Spleen (tissue), 11 donors: ENCODE data around the gene TCEA2. TPM values are rescaled to one million over a fixed set of nuclear protein-coding genes. Genes with fewer than 3 reads are reported as not detected.

Experiments used
- DNase-seq: peaks from one replicate; pipeline ENCODE4 v3.0.0-alpha.2; 2020
- H3K27ac ChIP-seq, 8 donors: fragments of 200-600 bp; sonication (generic) in 7 of 8; 1 replicate in 4 of 8; 2 replicates in 4 of 8; pipeline versions ENCODE4 v1.5.0 to v1.8.0; 2016 to 2021; ENCODE audit warnings: inconsistent platforms in 4 of 8, mild to moderate bottlenecking in 4 of 8, moderate library complexity in 1 of 8
- H3K27me3 ChIP-seq, 7 donors: fragments of 200-600 bp; sonication (generic) in 6 of 7; replicated peaks in 1 of 7; 1 replicate in 4 of 7; 2 replicates in 3 of 7; pipeline versions ENCODE4 v1.5.0 to v1.8.0; 2016 to 2021; ENCODE audit warnings: inconsistent platforms in 3 of 7, mild to moderate bottlenecking in 1 of 7
- H3K36me3 ChIP-seq, 6 donors: fragments of 200-600 bp; sonication (generic) in 5 of 6; 1 replicate in 4 of 6; 2 replicates in 2 of 6; pipeline versions ENCODE4 v1.5.0 to v1.8.0; 2016 to 2021; ENCODE audit warnings: inconsistent platforms in 2 of 6
- H3K4me1 ChIP-seq, 6 donors: fragments of 200-600 bp; sonication (generic) in 5 of 6; 1 replicate in 3 of 6; 2 replicates in 3 of 6; pipeline versions ENCODE4 v1.5.0 to v1.8.0; 2016 to 2021; ENCODE audit warnings: inconsistent platforms in 3 of 6
- H3K4me3 ChIP-seq, 8 donors: fragments of 200-600 bp; sonication (generic) in 7 of 8; 1 replicate in 4 of 8; 2 replicates in 4 of 8; pipeline versions ENCODE4 v1.5.0 to v1.8.0; 2016 to 2021; ENCODE audit warnings: inconsistent platforms in 4 of 8, mild to moderate bottlenecking in 4 of 8, moderate library complexity in 2 of 8
- H3K9me3 ChIP-seq, 8 donors: fragments of 200-600 bp; sonication (generic) in 7 of 8; 1 replicate in 4 of 8; 2 replicates in 4 of 8; pipeline versions ENCODE4 v1.5.0 to v1.8.0; 2016 to 2021; ENCODE audit warnings: inconsistent platforms in 4 of 8
- CTCF ChIP-seq, 11 experiments: fragments of 200-600 bp in 7 of 11; fragments of 450-650 bp in 4 of 11; sonication (generic) in 4 of 11; IDR thresholded peaks in 8 of 11; conservative IDR thresholded peaks in 3 of 11; 1 replicate in 7 of 11; 2 replicates in 4 of 11; pipeline versions ENCODE4 v1.4.0 to v1.8.0; 2016 to 2021; ENCODE audit warnings: antibody characterized with exemption in 11 of 11, inconsistent platforms in 4 of 11, mild to moderate bottlenecking in 1 of 11
- POLR2A ChIP-seq, 3 donors: fragments of 450-650 bp; IDR thresholded peaks; one replicate each; pipeline ENCODE4 v1.5.1; 2017; ENCODE audit warnings: antibody characterized with exemption in 3 of 3, mild to moderate bottlenecking in 1 of 3
- POLR2AphosphoS5 ChIP-seq, 3 donors: sonication (generic); formaldehyde crosslinking; IDR thresholded peaks; one replicate each; pipeline ENCODE4 v1.5.1; 2017; ENCODE audit warnings: antibody characterized with exemption in 3 of 3
- WGBS, 5 donors: extraction: QIAGEN DNeasy Blood & Tissue Kit in 3 of 5; methylation state at CpG; one replicate each; pipeline versions ENCODE4 v1.1.5 to v1.1.7; 2013 to 2018; 5-methylcytosine and 5-hydroxymethylcytosine counted together
- intact Hi-C: fragments of 100-400 bp; cut with DNase I; formaldehyde crosslinking; loops from one replicate; pipeline ENCODE4 v1.15.0; 2023; ENCODE audit warnings: low total_unique reads
- polyA plus RNA-seq, 3 donors: library from polyadenylated mRNA; stranded (reverse); fragments of 200-250 nt; gene quantifications; one replicate each; pipeline ENCODE4 v1.2.1, GENCODE V29; 2013
- total RNA-seq, 7 donors: library from RNA; depleted of rRNA in 3 of 7; stranded (reverse); fragments of >200 nt in 3 of 7; fragmentation: NEBNext Ultra II Directional in 4 of 7; extraction: Animal tissue kit (Norgen Biotek cat#: 25700) in 4 of 7; gene quantifications; one replicate each; pipeline versions ENCODE4 v1.1.0 to v1.2.1, GENCODE V29; 2016 to 2021
- donor health status: healthy with polysubstance abuse.
- donor health status: DM: no; HTN: no; CAD: no; lungs with moderate emphysema.
- donor health status: DM: no; HTN: no; CAD: no.
- donor health status: Bipolar disorder and iron deficiency.
- donor health status: healthy.
- donor health status: DM: no; HTN: no; CAD: no.
- donor health status: DM: yes; HTN: yes; CAD: no.

Gene TCEA2
- total and polyA plus RNA-seq, 10 donors: 18.6 to 60.8 (median 43.2) TPM

- Histone ChIP-seq H3K9me3 (no peaks in the 10 kb centered on the region), H3K27ac (peak overlapping the region in 5 of 8 donors; percentile 57 to 87 (median 83)), H3K4me3 (peak overlapping the region; percentile 2 to 73 (median 56)), H3K36me3 (peaks cover 0 to 15% (median 0%) of the 10 kb centered on the region in 6 donors), H3K27me3 (peaks cover 0 to 78% (median 30%) of the 10 kb centered on the region in 7 donors), H3K4me1 (peaks cover 5 to 95% (median 53%) of the 10 kb centered on the region in 6 donors)
- intact Hi-C loops: no loop called here
- 15 to 46% (median 40%) methylated on average over 35 to 49 of the region's 49 CpGs for WGBS, 5 donors
- DNase-seq: no peak
- TF ChIP-seq POLR2AphosphoS5 (IDR thresholded peaks at IDR 0.05): peak in 2 of 3 donors; percentile 25 to 27
- TF ChIP-seq POLR2A (IDR thresholded peaks at IDR 0.05): no peak
- TF ChIP-seq CTCF (IDR thresholded peaks at IDR 0.05 in 8 of 11, conservative IDR thresholded peaks at IDR 0.05 in 3 of 11): no peak
Measured at GRCh38 chr20:64047968-64048401, 15.0 kb upstream of the TCEA2 start.

DNA sequence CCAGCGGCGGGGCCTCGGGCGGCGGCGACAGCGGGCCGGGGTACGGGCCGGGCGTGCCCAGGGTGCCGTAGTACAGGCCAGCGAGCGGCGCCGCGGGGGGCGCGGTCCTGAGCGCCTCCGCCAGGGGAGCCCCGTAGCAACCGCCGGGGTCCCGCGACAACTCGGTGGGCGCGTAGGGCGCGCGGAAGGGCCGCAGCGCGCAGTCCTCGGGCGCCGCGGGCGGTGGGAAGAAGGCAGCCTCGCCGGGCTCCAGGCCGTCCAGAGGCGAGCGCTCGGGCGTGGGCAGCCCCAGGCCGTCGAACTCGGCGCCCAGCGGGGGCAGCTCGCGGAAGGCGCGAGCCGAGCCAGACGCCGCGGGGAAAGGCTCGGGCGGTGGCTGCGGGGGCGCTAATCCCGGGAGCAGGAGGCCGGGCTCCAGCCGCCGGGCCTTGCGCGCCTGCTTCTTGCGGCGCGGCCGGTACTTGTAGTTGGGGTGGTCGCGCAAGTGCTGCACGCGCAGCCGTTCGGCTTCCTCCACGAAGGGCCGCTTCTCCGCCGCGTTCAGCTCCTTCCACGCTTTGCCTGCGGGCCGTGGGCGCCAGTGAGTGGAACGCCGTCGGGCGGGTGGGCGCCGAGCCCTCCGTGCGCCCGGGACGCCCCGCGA lies 14.5 kb upstream of the TCEA2 start:
- Histone ChIP-seq H3K9me3 (no peaks in the 10 kb centered on the region), H3K36me3 (peaks cover 0 to 15% (median 0%) of the 10 kb centered on the region in 6 donors), H3K4me3 (peak overlapping the region; percentile 2 to 73 (median 56)), H3K27ac (peak overlapping the region in 7 of 8 donors; percentile 20 to 87 (median 69)), H3K4me1 (peaks cover 5 to 95% (median 58%) of the 10 kb centered on the region in 6 donors), H3K27me3 (peaks cover 0 to 83% (median 30%) of the 10 kb centered on the region in 7 donors)
- WGBS, 5 donors: 9 to 30% (median 24%) methylated on average over 29 to 101 of the region's 101 CpGs
- TF ChIP-seq CTCF (IDR thresholded peaks at IDR 0.05 in 8 of 11, conservative IDR thresholded peaks at IDR 0.05 in 3 of 11) (peak in 1 of 11 experiments; percentile 14), POLR2AphosphoS5 (IDR thresholded peaks at IDR 0.05) (no peak)
- no peak for DNase-seq
- intact Hi-C loops: no loop called here

DNA sequence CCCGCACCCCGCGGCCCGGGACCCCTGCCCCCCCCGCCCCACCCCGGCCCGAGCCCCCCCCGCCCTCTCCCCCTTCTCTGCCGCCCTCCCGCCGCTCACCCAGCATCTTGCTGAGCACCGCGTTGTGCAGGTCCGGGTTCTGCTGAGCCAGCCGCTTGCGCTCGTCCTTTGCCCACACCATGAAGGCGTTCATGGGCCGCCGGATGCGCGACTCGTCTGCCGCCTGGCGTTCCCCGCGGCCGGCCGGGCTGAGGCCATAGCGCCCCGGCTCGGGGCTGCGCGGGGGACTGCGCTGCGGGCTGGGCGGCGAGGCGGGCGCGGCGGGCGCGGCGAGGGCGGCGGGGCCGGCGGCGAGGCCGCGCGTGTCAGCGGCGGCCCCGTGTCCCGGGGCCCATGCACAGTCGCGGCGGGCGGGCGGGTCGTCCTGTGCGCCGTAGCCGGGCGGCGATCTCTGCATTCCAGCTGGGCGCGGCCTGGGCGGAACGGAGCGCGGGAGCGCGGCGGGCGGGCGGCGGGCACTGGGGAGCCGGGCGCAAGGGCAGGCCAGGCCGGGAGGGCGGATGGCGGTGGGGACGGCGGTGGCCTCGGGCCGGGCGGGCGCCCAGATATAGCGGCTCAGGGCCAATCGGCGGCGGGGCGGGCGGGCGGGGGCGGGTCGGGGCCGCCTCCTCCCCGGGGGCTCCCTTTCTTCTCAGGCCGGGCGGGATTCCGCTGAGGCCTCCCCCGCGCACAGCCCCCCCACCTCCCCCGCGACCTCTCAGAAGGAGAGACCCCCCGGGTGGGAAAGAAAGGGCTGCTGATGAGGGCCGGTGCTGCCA lies 13.7 kb upstream of the TCEA2 start, which contains the start of gene SOX18:
TSS of gene SOX18 (minus strand) at position 580 of the 818 bp plus-strand sequence. CDS start at position 457, 123 bp downstream.
- 1 to 2% (median 1%) methylated on average over 28 to 111 of the region's 111 CpGs for WGBS, 5 donors
- Histone ChIP-seq H3K36me3 (peaks cover 0 to 15% (median 0%) of the 10 kb centered on the region in 6 donors), H3K9me3 (no peaks in the 10 kb centered on the region), H3K4me3 (peak within 1 kb of the TSS; percentile 2 to 73 (median 56)), H3K4me1 (peaks cover 5 to 97% (median 63%) of the 10 kb centered on the region in 6 donors), H3K27ac (peak within 1 kb of the TSS; percentile 56 to 91 (median 85)), H3K27me3 (peaks cover 0 to 91% (median 30%) of the 10 kb centered on the region in 7 donors)
- intact Hi-C loops: no loop called here
- TF ChIP-seq POLR2AphosphoS5 (IDR thresholded peaks at IDR 0.05) (peak; percentile 73 to 85 (median 81)), POLR2A (IDR thresholded peaks at IDR 0.05) (no peak)
- DNase-seq: peak; percentile 84

DNA sequence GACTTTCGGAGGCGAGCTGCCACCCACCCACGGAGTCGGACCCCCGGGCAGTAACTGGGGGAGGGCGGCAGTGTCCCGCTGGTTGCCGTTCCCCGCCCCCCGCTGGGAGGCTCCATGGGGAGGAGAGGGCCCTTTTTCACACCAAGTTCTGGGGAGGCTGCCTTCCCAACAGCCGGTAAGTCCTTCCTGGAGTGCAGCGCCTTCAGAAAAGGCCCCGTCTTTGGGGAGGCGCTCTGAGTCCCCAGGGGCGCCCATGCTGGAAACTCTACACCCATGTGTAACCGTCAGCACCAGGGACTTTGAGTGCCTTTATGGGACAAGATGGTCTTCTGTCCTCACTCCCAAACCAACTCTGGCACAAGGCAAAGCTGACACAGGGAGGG lies 13.1 kb upstream of the TCEA2 start:
- Histone ChIP-seq H3K27me3 (peaks cover 0 to 94% (median 30%) of the 10 kb centered on the region in 7 donors), H3K4me1 (peaks cover 5 to 97% (median 65%) of the 10 kb centered on the region in 6 donors), H3K9me3 (no peaks in the 10 kb centered on the region), H3K4me3 (peak overlapping the region in 7 of 8 donors; percentile 0 to 73 (median 44)), H3K27ac (peak overlapping the region; percentile 56 to 91 (median 85)), H3K36me3 (peaks cover 0 to 15% (median 0%) of the 10 kb centered on the region in 6 donors)
- WGBS, 5 donors: 7 to 28% (median 16%) methylated on average over 13 to 16 of the region's 16 CpGs
- no peak for TF ChIP-seq POLR2A (IDR thresholded peaks at IDR 0.05)
- TF ChIP-seq CTCF (IDR thresholded peaks at IDR 0.05 in 8 of 11, conservative IDR thresholded peaks at IDR 0.05 in 3 of 11): no peak
- TF ChIP-seq POLR2AphosphoS5 (IDR thresholded peaks at IDR 0.05): no peak
- DNase-seq: no peak
- intact Hi-C loops: no loop called here
